GM18502 (cell line): ENCODE results near the gene TYW1.
"Not testable (repeated sequence)": the region's sequence is repeated elsewhere in the genome, so short reads cannot be mapped to it uniquely, and the experiment has no call there.

Experiments used
- ATAC-seq: cut with Tn5 transposase; IDR thresholded peaks from one replicate; pipeline ENCODE4 v1.9.1; 2021; ENCODE audit warnings: mild to moderate bottlenecking; ENCODE audit not compliant: unreplicated experiment, poor library complexity

Gene TYW1

GRCh38 chr7:66996444-66997191 is at the start of gene TYW1:
Gene TYW1 (plus strand): TSS chr7:66996833. CDS start chr7:66996979, 146 bp downstream.
- ATAC-seq: peak; percentile 90

DNA sequence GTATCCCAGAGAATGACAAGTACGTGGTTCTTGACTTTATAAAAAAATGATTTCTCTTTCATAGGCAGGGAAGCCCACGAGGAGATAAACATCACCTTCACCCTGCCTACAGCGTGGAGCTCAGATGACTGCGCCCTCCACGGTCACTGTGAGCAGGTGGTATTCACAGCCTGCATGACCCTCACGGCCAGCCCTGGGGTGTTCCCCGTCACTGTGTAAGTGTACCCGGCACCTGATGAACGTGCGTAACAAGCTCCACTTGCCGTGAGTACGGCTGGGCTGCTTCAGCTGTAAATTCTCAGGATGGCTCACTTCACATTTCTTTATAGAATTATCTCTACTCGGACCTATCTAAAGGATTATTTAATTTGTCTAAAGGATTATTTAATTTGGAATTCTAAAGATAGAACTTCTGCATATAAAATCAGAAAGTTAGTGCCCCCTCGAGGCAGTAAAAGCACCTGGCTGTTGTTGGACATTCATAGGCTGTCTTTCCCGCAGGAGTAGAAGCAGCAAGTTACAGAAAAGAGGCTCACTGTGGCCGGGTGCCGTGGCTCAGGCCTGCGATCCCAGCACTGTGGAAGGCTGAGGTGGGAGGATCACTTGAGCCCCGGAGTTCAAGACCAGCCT is 48.0 kb upstream of the TYW1 start:
- ATAC-seq: no peak

GRCh38 chr7:66950311-66950710 is 46.3 kb upstream of the TYW1 start:
- no peak for ATAC-seq

DNA sequence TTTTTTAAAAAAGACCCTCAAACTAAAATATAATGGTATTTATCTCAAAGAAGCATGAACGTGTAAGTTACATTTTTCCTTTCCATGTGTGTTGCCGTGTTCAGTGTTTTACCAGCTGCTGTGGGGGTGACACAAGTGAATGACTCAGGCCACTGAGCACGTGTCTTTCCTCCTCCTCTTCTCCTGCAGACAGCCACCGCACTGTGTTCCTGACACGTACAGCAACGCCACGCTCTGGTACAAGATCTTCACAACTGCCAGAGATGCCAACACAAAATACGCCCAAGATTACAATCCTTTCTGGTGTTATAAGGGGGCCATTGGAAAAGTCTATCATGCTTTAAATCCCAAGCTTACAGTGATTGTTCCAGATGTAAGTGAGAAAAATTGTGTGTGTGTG is 45.9 kb upstream of the TYW1 start:
- ATAC-seq: no peak

DNA sequence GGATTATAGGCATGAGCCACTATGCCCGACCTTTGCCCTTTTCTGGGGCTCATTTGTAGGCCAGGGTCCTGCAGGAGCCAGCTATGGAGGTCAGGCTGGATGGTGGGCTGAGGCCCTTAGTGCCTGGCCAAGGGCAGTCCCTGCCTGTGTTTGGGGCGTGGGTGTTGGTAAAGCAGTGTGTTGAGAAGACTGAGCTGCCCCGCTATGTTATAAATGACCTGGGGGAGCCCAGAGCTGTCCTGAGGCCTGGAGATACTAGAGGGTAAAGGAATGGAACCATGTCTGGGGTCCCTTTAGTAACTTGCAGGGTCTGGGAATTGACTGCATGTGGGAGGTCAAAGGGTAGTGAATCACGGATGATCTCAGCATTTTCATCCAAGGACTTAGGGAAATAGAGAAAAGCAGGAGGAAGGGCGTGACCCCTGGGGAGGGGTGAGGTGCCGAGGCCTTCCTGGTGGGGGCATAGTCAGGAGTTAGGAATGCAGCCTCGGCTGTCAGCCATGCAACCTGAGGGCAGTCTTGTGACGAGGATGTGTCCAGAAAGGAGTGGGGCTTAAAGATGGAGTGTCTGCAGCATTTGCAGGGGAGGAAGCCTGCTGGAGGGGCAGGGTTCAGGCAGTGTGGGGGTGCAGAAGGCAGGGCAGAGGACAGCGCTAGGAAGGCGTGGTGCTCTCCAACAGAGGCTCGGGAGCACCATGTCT is 44.1 kb upstream of the TYW1 start:
- no peak for ATAC-seq

GRCh38 chr7:66953044-66953427 is 43.6 kb upstream of the TYW1 start:
- no peak for ATAC-seq

DNA sequence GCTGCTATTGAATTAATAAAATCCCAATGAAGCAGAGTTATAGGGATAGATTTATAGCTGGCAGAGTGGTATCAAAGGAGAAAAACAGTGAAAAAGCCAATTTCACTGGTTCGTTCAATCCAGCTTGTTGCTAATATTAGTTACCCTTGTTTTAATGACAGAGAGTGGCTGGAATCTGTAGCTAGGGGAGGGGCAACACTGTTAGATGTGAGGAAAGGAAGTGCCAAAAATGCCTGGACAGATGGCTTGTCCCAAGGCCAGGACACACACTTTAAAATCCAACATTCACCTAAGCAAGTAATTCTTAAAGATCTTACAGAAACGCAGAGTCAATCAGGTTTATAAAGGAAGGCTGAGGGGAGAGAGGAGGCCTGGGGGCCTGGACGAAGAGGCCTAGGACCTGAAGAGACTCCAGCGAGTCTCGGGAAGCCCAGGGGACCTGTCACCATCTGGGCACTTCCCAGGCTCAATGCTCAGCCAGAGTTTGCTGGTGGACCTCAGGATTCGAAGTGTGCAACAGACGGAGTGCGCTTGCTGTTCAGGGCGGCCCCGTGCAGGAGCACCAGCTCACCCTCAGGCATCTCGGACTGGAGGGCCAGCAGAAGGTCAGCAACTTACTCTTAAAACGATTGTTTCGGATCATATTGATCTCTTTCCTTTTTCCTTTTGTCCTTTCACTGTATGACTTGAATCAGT is 38.9 kb upstream of the TYW1 start:
- ATAC-seq: no peak

DNA sequence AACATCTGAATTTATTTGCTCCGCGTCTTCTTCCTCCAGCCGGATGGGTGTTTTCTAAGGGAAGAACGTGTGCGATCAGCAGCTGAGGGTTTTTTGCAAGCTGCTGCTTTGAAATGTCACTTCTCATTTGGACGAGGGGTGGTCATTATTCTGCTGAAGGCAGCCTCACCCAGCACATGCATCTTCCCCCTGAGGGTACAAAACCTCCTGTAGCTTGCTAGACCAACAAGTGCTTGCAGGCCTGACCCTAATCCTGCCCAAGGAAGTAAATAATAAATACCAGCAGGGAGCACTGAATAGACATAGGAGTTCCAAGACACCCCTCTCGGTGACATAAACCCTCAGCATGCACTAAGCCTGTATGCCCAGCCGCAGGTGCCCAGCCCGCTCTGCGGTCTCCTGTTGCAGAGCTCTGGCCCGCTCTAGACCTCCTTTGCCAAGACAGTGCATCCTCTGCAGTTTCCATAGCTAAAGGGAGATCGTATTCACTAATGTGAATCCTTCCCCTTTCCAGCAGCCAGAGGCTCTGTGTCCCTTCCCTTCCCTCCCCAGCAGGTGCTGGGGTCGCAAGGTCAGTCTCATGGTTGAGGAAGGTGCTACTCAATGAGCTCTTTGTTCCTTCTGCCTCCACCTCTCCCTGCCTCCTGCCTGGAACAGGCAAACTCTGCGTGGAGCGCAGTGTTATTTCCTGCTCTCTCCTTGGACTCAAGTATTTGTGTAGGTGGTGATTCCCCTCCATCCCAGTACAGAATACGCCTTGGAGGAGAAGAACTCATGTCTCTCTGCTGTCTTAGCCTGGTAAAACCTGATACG is 37.9 kb upstream of the TYW1 start:
- no peak for ATAC-seq

DNA sequence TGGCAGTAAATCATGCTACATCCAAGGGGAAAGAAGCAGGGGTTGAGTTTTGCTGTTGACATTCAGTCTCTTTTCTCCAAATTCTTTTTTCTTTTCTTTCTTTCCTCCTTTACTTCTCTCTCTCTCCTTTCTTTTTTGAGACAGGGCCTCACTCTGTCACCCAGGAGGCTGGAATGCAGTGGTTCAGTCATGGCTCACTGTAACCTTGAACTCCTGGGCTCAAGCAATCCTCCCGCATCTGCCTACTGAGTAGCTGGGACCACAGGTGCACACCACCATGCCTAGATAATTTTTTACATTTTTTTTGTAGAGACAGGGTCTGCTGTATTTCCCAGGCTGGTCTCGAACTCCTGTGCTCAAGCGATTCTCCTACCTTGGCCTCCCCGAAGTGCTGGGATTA is 36.4 kb upstream of the TYW1 start:
- ATAC-seq: no peak

GRCh38 chr7:66961096-66961495 is 35.5 kb upstream of the TYW1 start:
- ATAC-seq: no peak

GRCh38 chr7:66964411-66964810 is 32.2 kb upstream of the TYW1 start:
- no peak for ATAC-seq

GRCh38 chr7:66967029-66967428 is 29.6 kb upstream of the TYW1 start:
- no peak for ATAC-seq

GRCh38 chr7:66969001-66969400 is 27.6 kb upstream of the TYW1 start:
- not testable (repeated sequence) for ATAC-seq

- no peak for ATAC-seq
Observed at GRCh38 chr7:66970310-66970709, 26.3 kb upstream of the TYW1 start.

DNA sequence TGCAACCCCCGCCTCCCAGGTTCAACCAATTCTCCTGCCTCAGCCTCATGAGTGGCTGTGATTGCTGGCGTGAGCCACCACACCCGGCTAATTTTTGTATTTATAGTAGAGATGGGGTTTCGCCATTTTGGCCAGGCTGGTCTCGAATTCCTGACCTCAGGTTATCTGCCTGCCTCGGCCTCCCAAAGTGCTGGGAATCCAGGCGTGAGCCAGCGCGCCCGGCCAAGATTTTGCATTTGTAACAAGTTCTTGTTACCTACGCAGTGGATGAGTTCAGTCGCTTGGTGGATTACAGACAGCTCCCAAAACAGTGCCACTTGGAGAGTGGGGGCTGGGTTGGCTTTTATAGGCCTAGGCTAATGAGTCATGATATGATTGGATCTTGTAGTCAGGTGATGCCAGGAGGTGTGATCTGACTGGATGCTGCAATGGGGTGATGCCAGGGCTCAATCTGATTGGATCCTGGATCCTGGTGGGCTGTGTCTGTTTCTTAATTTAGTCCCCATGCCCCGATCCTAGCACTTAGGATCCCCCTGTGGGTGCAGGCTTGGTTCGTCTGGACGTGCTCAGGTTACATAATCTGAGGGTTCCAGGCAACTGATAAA is 21.5 kb upstream of the TYW1 start:
- no peak for ATAC-seq

DNA sequence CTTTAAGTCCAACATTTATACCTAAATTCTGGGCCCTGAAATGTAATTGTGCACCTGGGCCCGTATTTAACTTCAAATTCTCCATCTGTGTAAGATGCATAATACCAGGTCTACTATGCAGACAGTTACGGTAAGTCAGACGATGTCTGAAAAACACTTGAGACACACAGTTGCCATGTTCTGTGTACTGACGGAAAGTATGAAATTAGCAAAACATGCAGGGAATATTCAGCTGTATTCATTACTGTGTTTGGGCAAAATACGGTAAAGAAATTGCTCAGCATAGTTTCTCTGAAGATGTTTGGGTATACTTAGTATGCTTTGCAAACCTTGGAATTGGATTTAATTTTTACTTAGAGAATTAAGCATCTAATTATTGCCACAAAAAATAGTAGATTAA is 18.3 kb upstream of the TYW1 start:
- not testable (repeated sequence) for ATAC-seq

GRCh38 chr7:66979013-66979412 is 17.6 kb upstream of the TYW1 start:
- ATAC-seq: not testable (repeated sequence)

DNA sequence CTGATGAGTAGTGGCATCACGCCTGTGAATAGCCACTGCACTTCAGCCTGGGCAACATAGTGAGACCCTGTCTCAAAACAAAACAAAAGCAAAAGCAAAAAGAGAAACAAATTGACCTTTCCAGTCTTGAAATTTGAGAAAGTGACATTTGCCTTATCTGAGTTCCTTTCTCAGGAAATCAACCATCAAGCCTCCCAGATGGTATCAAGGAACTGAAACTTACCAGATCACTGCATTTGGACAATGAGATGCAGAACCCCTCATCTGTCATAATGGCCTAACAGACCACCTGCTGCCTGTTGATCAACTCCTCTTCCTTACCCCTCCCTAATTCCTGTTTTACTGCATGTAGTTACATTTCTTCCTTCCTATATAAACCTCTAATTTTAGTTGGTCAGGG is 16.3 kb upstream of the TYW1 start:
- not testable (repeated sequence) for ATAC-seq

GRCh38 chr7:66989552-66989951 is 7.1 kb upstream of the TYW1 start:
- ATAC-seq: not testable (repeated sequence)

- ATAC-seq: not testable (repeated sequence)
Observed at GRCh38 chr7:66994051-66994450, 2.6 kb upstream of the TYW1 start.
